ENCODE results near the gene DNAJC11. TPM values are rescaled to one million over a fixed set of nuclear protein-coding genes. Genes with fewer than 3 reads are reported as not detected.

The DNAJC11 gene
- polyA plus RNA-seq, 1 of the 3 experiments (the other 2 are of a cell fraction): 38.2 TPM

- peak within 1 kb of the TSS; percentile 86 for H2AFZ ChIP-seq (ENCODE audit: low read depth)
- peaks cover 10% of the 10 kb centered on the region; the same call in 1 of the 2 replicates for H4K20me1 ChIP-seq (ENCODE audit: insufficient read depth)
- H3K9ac ChIP-seq: peak within 1 kb of the TSS; percentile 80
- peaks cover 40% of the 10 kb centered on the region for H3K79me2 ChIP-seq (ENCODE audit: insufficient read depth)
- peaks cover 14% of the 10 kb centered on the region for H3F3A ChIP-seq (replicated peaks; ENCODE audit: insufficient read depth)
- H3K36me3 ChIP-seq (replicated peaks in 1 of 2; ENCODE audit: control insufficient read depth in 1 of 2, insufficient read depth in 2 of 2, low read length in 1 of 2): peaks cover 0 to 8% of the 10 kb centered on the region in 2 experiments
- WGBS (ENCODE audit: low lambda C conversion rate): no CpG with 5 or more reads among the region's 84 CpGs
- no peaks in the 10 kb centered on the region for H3K9me2 ChIP-seq
- POLR2A ChIA-PET: interaction anchor here (0.6 to 1.5 kb wide), 5 partner anchors 10 to 546 kb away, joined by 3 to 6 read pairs (median 3); partner anchors contain the start of genes NOL9, TAS1R1 and ZBTB48
- CTCF ChIA-PET: interaction anchor here (0.8 to 4.0 kb wide), 13 partner anchors 10 to 117 kb away, joined by 3 to 19 read pairs (median 3); partner anchors contain the start of genes NOL9, PHF13 and TAS1R1
- H3K9me3 ChIP-seq: no peaks in the 10 kb centered on the region
- peak; percentile 97 for DNase-seq
- H3K27me3 ChIP-seq (ENCODE audit: insufficient read depth): no peaks in the 10 kb centered on the region
- H3K27ac ChIP-seq (ENCODE audit: low read depth in 2 of 2, low read length in 1 of 2): peak within 1 kb of the TSS; percentile 54 to 70
- peak within 1 kb of the TSS; percentile 97 for H3K4me2 ChIP-seq
- H3K4me3 ChIP-seq (ENCODE audit: low read depth in 2 of 2, low read length in 1 of 2): peak within 1 kb of the TSS; percentile 73 to 76
- peaks cover 10 to 26% of the 10 kb centered on the region in 2 experiments; a peak in 2 of 4 replicates for H3K4me1 ChIP-seq (ENCODE audit: control insufficient read depth in 1 of 2, insufficient read depth in 2 of 2, low read depth in 1 of 2, low read length in 1 of 2)
- TF ChIP-seq FOSL2 (IDR thresholded peaks at IDR 0.05; ENCODE audit: borderline replicate concordance, low read depth): peak; percentile 29; the same call in 1 of the 2 replicates
- TF ChIP-seq IRF3 (IDR thresholded peaks at IDR 0.05; ENCODE audit: low read depth, low read length): no peak
- 0 out of 2 replicates have a peak, but pooled peaks have one; percentile 47 for TF ChIP-seq ZBTB33 (IDR thresholded peaks at IDR 0.05; ENCODE audit: borderline replicate concordance, low read depth)
- TF ChIP-seq POLR2AphosphoS5 (IDR thresholded peaks at IDR 0.05; ENCODE audit: low read depth, low read length): peak; percentile 83
- no peak for TF ChIP-seq RAD21 (IDR thresholded peaks at IDR 0.05; ENCODE audit: low read length)
- no peak for TF ChIP-seq FOXJ3 (CRISPR knock-in tag; IDR thresholded peaks at IDR 0.05)
- peak; percentile 68; the same call in 1 of the 2 replicates for TF ChIP-seq TAF1 (IDR thresholded peaks at IDR 0.05; ENCODE audit: borderline replicate concordance, low read depth, low read length)
Measured at GRCh38 chr1:6602669-6603237, 98.9 kb downstream of the DNAJC11 start, which contains the start of gene KLHL21. Gene KLHL21, minus strand, starts transcription at chr1:6602869. Its CDS starts 52 bp downstream, at chr1:6602817.

- Histone ChIP-seq H3K4me1 (ENCODE audit: control insufficient read depth in 1 of 2, insufficient read depth in 2 of 2, low read depth in 1 of 2, low read length in 1 of 2) (peaks cover 10 to 26% of the 10 kb centered on the region in 2 experiments; a peak in 2 of 4 replicates), H3K79me2 (ENCODE audit: insufficient read depth) (peaks cover 46% of the 10 kb centered on the region), H2AFZ (ENCODE audit: low read depth) (0 out of 2 replicates have a peak overlapping the region, but pooled peaks have one; percentile 41), H4K20me1 (ENCODE audit: insufficient read depth) (peaks cover 15% of the 10 kb centered on the region; the same call in 1 of the 2 replicates), H3K9ac (peak overlapping the region; percentile 80), H3K9me2 (no peaks in the 10 kb centered on the region), H3F3A (replicated peaks; ENCODE audit: insufficient read depth) (peaks cover 14% of the 10 kb centered on the region), H3K9me3 (no peaks in the 10 kb centered on the region), H3K36me3 (replicated peaks in 1 of 2; ENCODE audit: control insufficient read depth in 1 of 2, insufficient read depth in 2 of 2, low read length in 1 of 2) (peaks cover 0 to 12% of the 10 kb centered on the region in 2 experiments), H3K4me3 (ENCODE audit: low read depth in 2 of 2, low read length in 1 of 2) (peak overlapping the region; percentile 73 to 76), H3K27ac (ENCODE audit: low read depth in 2 of 2, low read length in 1 of 2) (peak overlapping the region; percentile 54 to 70; a peak in 3 of 4 replicates), H3K27me3 (ENCODE audit: insufficient read depth) (no peaks in the 10 kb centered on the region), H3K4me2 (peak overlapping the region; percentile 97)
- no peak for TF ChIP-seq ZBTB33 (IDR thresholded peaks at IDR 0.05; ENCODE audit: borderline replicate concordance, low read depth)
- TF ChIP-seq CHD2 (IDR thresholded peaks at IDR 0.05; ENCODE audit: low read length, partially characterized antibody): peak; percentile 23
- no peak for TF ChIP-seq RAD21 (IDR thresholded peaks at IDR 0.05; ENCODE audit: low read length)
- peak; percentile 65 for TF ChIP-seq MXI1 (IDR thresholded peaks at IDR 0.05; ENCODE audit: low read depth, low read length)
- TF ChIP-seq SIN3A (IDR thresholded peaks at IDR 0.05; ENCODE audit: borderline replicate concordance, low read depth, low read length): no peak
- DNase-seq: peak; percentile 67
- POLR2A ChIA-PET: interaction anchor here (0.6 to 1.5 kb wide), 4 partner anchors 22 to 547 kb away, joined by 3 to 6 read pairs (median 4); partner anchors contain the start of genes NOL9, TAS1R1 and ZBTB48
- WGBS (ENCODE audit: low lambda C conversion rate): 0% methylated on average over 1 of the region's 103 CpGs
- CTCF ChIA-PET: interaction anchor here (0.6 to 4.0 kb wide), 13 partner anchors 10 to 355 kb away, joined by 3 to 19 read pairs (median 3); partner anchors contain the start of genes NOL9, PHF13 and TAS1R1
Measured at GRCh38 chr1:6601923-6602668, 99.5 kb downstream of the DNAJC11 start.

Measured in SK-N-SH (cell line).